IMR-90 (cell line): ENCODE measurements around the gene PMP22. TPM values are rescaled to one million over a fixed set of nuclear protein-coding genes. Genes with fewer than 3 reads are reported as not detected.

Experiments used
- ATAC-seq: fragments of 200-7000 bp; cut with Tn5 transposase; 2 replicates; pipeline ENCODE4 v1.9.1; 2020; ENCODE audit warnings: low read depth, mild to moderate bottlenecking, moderate library complexity
- BruUV-seq: library from RNA; stranded (reverse); fragments of 400-500 nt; replicated peaks from 2 replicates; lab custom pipeline; 2021; lab: Mats Ljungman, UMichigan
- CTCF ChIA-PET: fragments of 300-600 bp; formaldehyde crosslinking; extraction: SDS; loops from one replicate; lab custom pipeline; 2021; ENCODE audit warnings: antibody characterized with exemption; lab: Yijun Ruan, JAX
- POLR2A ChIA-PET: fragments of 300-600 bp; sonication (Branson Sonifier 250); formaldehyde crosslinking; loops from one replicate; lab custom pipeline; 2022; ENCODE audit warnings: antibody characterized with exemption; ENCODE audit not compliant: unreplicated experiment; lab: Charles Lee
- DNase-seq: peaks from one replicate; pipeline ENCODE4 v3.0.0; 2013
- H2AFZ ChIP-seq: replicated peaks from 2 replicates; pipeline ENCODE3; 2013; ENCODE audit warnings: low read length, mild to moderate bottlenecking; ENCODE audit not compliant: poor library complexity
- H2AK5ac ChIP-seq: 2 replicates; pipeline ENCODE4 v1.6.1; 2013; ENCODE audit warnings: low read depth, low read length, inconsistent platforms
- H2AK9ac ChIP-seq: replicated peaks from 2 replicates; pipeline ENCODE3; 2013; ENCODE audit warnings: mild to moderate bottlenecking, low read depth, low read length, moderate library complexity; ENCODE audit not compliant: poor library complexity
- H2BK120ac ChIP-seq: 2 replicates; pipeline ENCODE4 v1.6.1; 2013; ENCODE audit warnings: low read depth, low read length, inconsistent platforms
- H2BK15ac ChIP-seq: 3 replicates; pipeline ENCODE4 v1.6.1; 2013; ENCODE audit warnings: low read depth, low read length, inconsistent platforms
- H2BK20ac ChIP-seq: 2 replicates; pipeline ENCODE4 v1.6.1; 2013; ENCODE audit warnings: low read depth, mild to moderate bottlenecking, inconsistent platforms, low read length, moderate library complexity
- H2BK5ac ChIP-seq: 2 replicates; pipeline ENCODE4 v1.6.1; 2013; ENCODE audit warnings: mild to moderate bottlenecking, low read depth, low read length, inconsistent platforms; ENCODE audit not compliant: poor library complexity, severe bottlenecking
- H3K14ac ChIP-seq: replicated peaks from 2 replicates; pipeline ENCODE4 v1.6.1; 2013; ENCODE audit warnings: low read depth, low read length, inconsistent platforms
- H3K18ac ChIP-seq: 2 replicates; pipeline ENCODE4 v1.6.1; 2013; ENCODE audit warnings: low read depth, low read length, control low read depth
- H3K23ac ChIP-seq: 2 replicates; pipeline ENCODE4 v1.6.1; 2013; ENCODE audit warnings: low read depth, low read length, inconsistent platforms
- H3K27ac ChIP-seq: 2 replicates; pipeline ENCODE4 v1.5.1; 2013; ENCODE audit warnings: mild to moderate bottlenecking, control low read depth, low read length; ENCODE audit not compliant: insufficient read depth
- H3K27me3 ChIP-seq: 2 replicates; pipeline ENCODE4 v1.6.1; 2013; ENCODE audit warnings: low read length; ENCODE audit not compliant: control insufficient read depth, insufficient read depth
- H3K36me3 ChIP-seq: 2 replicates; pipeline ENCODE4 v1.6.1; 2013; ENCODE audit warnings: low read length, mixed read lengths; ENCODE audit not compliant: control insufficient read depth, insufficient read depth
- H3K4ac ChIP-seq: 2 replicates; pipeline ENCODE4 v1.6.1; 2013; ENCODE audit warnings: low read depth, low read length, inconsistent platforms
- H3K4me1 ChIP-seq: 2 replicates; pipeline ENCODE4 v1.6.1; 2013; ENCODE audit warnings: low read length, mixed read lengths; ENCODE audit not compliant: control insufficient read depth, insufficient read depth
- H3K4me2 ChIP-seq: 2 replicates; pipeline ENCODE4 v1.6.1; 2013; ENCODE audit warnings: low read depth, mild to moderate bottlenecking, control low read depth, low read length, moderate library complexity
- H3K4me3 ChIP-seq: 2 replicates; pipeline ENCODE4 v1.5.1; 2013; ENCODE audit warnings: low read depth, mild to moderate bottlenecking, control low read depth, low read length, moderate library complexity; ENCODE audit not compliant: insufficient read depth
- H3K56ac ChIP-seq: 2 replicates; pipeline ENCODE4 v1.6.1; 2013; ENCODE audit warnings: low read length, inconsistent platforms; ENCODE audit not compliant: insufficient read depth; ENCODE audit errors: extremely low read depth
- H3K79me1 ChIP-seq, 2 experiments: 2 replicates each; pipeline ENCODE4 v1.6.1; 2013; ENCODE audit warnings: low read length in 2 of 2, inconsistent platforms in 1 of 2, low read depth in 1 of 2
- H3K9ac ChIP-seq: 2 replicates; pipeline ENCODE4 v1.6.1; 2013; ENCODE audit warnings: low read depth, low read length, control low read depth
- H3K9me1 ChIP-seq: 2 replicates; pipeline ENCODE4 v1.6.1; 2013; ENCODE audit warnings: low read length, inconsistent platforms; ENCODE audit not compliant: insufficient read depth
- H3K9me3 ChIP-seq: 2 replicates; pipeline ENCODE4 v1.6.1; 2013; ENCODE audit warnings: low read length; ENCODE audit not compliant: control insufficient read depth, insufficient read depth
- H4K20me1 ChIP-seq: 2 replicates; pipeline ENCODE4 v1.6.1; 2013; ENCODE audit warnings: low read length, inconsistent platforms; ENCODE audit not compliant: insufficient read depth
- H4K5ac ChIP-seq: 2 replicates; pipeline ENCODE4 v1.6.1; 2013; ENCODE audit warnings: mild to moderate bottlenecking, low read depth, low read length, control low read depth
- H4K8ac ChIP-seq, 2 experiments: 2 replicates each; pipeline ENCODE4 v1.6.1; 2013; ENCODE audit warnings: low read depth in 2 of 2, low read length in 2 of 2, control low read depth in 1 of 2, inconsistent platforms in 1 of 2
- H4K91ac ChIP-seq: 2 replicates; pipeline ENCODE4 v1.6.1; 2013; ENCODE audit warnings: low read depth, low read length, inconsistent platforms; ENCODE audit not compliant: insufficient read depth
- BHLHE40 ChIP-seq: fragments of 150-350 bp; IDR thresholded peaks from 2 replicates; pipeline ENCODE4 v1.6.1; 2016; ENCODE audit warnings: mild to moderate bottlenecking, low read depth, low read length
- CEBPB ChIP-seq: IDR thresholded peaks from 2 replicates; pipeline ENCODE4 v1.6.1; 2012; ENCODE audit warnings: low read depth, low read length, improper control_type of control experiment
- CHD1 ChIP-seq: IDR thresholded peaks from 2 replicates; pipeline ENCODE4 v1.6.1; 2012; ENCODE audit warnings: low read depth, low read length, improper control_type of control experiment
- FOS ChIP-seq: fragments of 150-350 bp; IDR thresholded peaks from 2 replicates; pipeline ENCODE4 v1.6.1; 2016; ENCODE audit warnings: low read depth, low read length
- MAFK ChIP-seq: IDR thresholded peaks from 2 replicates; pipeline ENCODE4 v1.6.1; 2012; ENCODE audit warnings: low read depth, low read length, improper control_type of control experiment
- MAZ ChIP-seq: IDR thresholded peaks from 2 replicates; pipeline ENCODE4 v1.6.1; 2012; ENCODE audit warnings: low read depth, mild to moderate bottlenecking, low read length, improper control_type of control experiment, moderate library complexity, borderline replicate concordance
- MXI1 ChIP-seq: IDR thresholded peaks from 2 replicates; pipeline ENCODE4 v1.6.1; 2012; ENCODE audit warnings: low read depth, mild to moderate bottlenecking, low read length, moderate library complexity, borderline replicate concordance
- POLR2A ChIP-seq: IDR thresholded peaks from 2 replicates; pipeline ENCODE4 v1.6.1; 2012; ENCODE audit warnings: mild to moderate bottlenecking, low read depth, low read length
- RAD21 ChIP-seq: IDR thresholded peaks from 2 replicates; pipeline ENCODE4 v1.6.1; 2012; ENCODE audit warnings: low read length, improper control_type of control experiment
- RCOR1 ChIP-seq: IDR thresholded peaks from 2 replicates; pipeline ENCODE4 v1.6.1; 2012; ENCODE audit warnings: mild to moderate bottlenecking, low read length, improper control_type of control experiment; ENCODE audit not compliant: insufficient replicate concordance
- RFX5 ChIP-seq: IDR thresholded peaks from 2 replicates; pipeline ENCODE4 v1.8.0; 2012; ENCODE audit warnings: low read depth, mild to moderate bottlenecking, low read length, moderate library complexity
- SMC3 ChIP-seq: fragments of 150-350 bp; IDR thresholded peaks from 2 replicates; pipeline ENCODE4 v1.6.1; 2016; ENCODE audit warnings: low read depth, mild to moderate bottlenecking, antibody characterized with exemption, low read length, moderate library complexity
- WGBS, 2 experiments: methylation state at CpG; one replicate each; pipeline versions ENCODE4 v1.1.5 to v1.1.7; 2013; ENCODE audit warnings: missing lambda C conversion rate in 2 of 2; ENCODE audit not compliant: insufficient read length in 1 of 2; ENCODE audit errors: extremely low coverage in 2 of 2; 5-methylcytosine and 5-hydroxymethylcytosine counted together
- dilution Hi-C: fragments of 300-500 bp; cut with HindIII; formaldehyde crosslinking; loops from one replicate; pipeline ENCODE4 v1.14.3; 2018; ENCODE audit warnings: low sequenced_read_pairs; ENCODE audit not compliant: unreplicated experiment
- in situ Hi-C: fragments of 300-500 bp; cut with MboI; formaldehyde crosslinking; loops from 3 replicates; pipeline ENCODE4 v1.14.3; 2019; ENCODE audit warnings: low sequenced_read_pairs, inconsistent platforms, mixed read lengths
- intact Hi-C: fragments of 100-400 bp; cut with micrococcal nuclease; formaldehyde crosslinking; loops from 2 replicates; pipeline ENCODE4 v1.10.0; 2022
- polyA plus RNA-seq, 3 experiments: library from polyadenylated mRNA; depleted of rRNA; stranded (reverse); fragments of >200 nt; gene quantifications; 2 replicates each; pipeline ENCODE4 v1.2.3, GENCODE V29; 2012; ENCODE audit warnings: low replicate concordance in 1 of 3
- total RNA-seq: library from RNA; depleted of rRNA; stranded (reverse); fragments of >200 nt; gene quantifications from 2 replicates; pipeline ENCODE4 v1.2.3, GENCODE V29; 2012
- TF ChIP-seq, protein P1 (sequence below): fragments of 150-350 bp; IDR thresholded peaks from 2 replicates; pipeline ENCODE4 v1.6.1; 2017; ENCODE audit warnings: mild to moderate bottlenecking, antibody characterized with exemption, low read length, low read depth
- TF ChIP-seq, protein P2 (sequence below): fragments of 150-350 bp; IDR thresholded peaks from 2 replicates; pipeline ENCODE4 v1.6.1; 2016; ENCODE audit warnings: low read depth, mild to moderate bottlenecking, low read length, moderate library complexity, borderline replicate concordance
- TF ChIP-seq, protein P3 (sequence below): conservative IDR thresholded peaks from 2 replicates; pipeline ENCODE4 v1.5.1; 2012; ENCODE audit warnings: mild to moderate bottlenecking, low read depth, low read length, improper control_type of control experiment

PMP22 gene
- total and polyA plus RNA-seq, 2 of the 4 experiments (the other 2 are of a cell fraction) = 33.5 to 72.8 TPM

DNA sequence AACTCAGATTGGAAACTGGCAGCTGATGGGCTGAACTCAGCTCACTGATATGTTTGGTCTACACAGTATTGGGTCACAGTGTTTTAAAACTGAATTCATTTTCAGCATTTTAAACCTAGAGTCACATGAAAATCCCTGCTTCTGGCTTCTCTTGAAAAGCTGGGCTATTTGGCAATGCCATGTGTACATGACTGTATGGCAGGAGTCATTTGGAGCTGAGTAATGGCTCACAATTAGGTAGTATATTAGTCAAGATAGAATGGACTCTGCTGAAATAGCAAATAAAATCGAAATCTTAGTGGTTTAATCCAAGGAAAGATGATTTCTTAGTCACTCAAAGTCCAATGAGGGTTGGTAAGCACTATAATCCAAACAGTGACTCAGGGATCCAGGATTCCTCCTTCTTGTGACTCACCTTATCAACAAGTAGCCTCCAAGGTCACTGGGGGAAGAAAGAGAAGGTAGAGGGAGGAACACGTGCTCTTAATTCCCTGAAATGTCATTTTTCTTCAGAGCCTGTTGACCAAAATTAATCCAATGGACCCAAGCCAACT lies 13.9 kb upstream of the PMP22 start:
- peaks cover 12% of the 10 kb centered on the region for H3K4me1 ChIP-seq
- H3K79me1 ChIP-seq = no peaks in the 10 kb centered on the region
- CTCF ChIA-PET = no interaction called here
- H2AFZ ChIP-seq = no peak overlapping the region
- H3K36me3 ChIP-seq = no peaks in the 10 kb centered on the region
- WGBS, 2 experiments = no CpG with 5 or more reads among the region's 2 CpGs
- POLR2A ChIA-PET = no interaction called here
- H2BK120ac ChIP-seq = peak overlapping the region; percentile 85; the same call in 1 of the 2 replicates
- peak overlapping the region; percentile 58 for H2BK5ac ChIP-seq
- H3K9me3 ChIP-seq = peaks cover 2% of the 10 kb centered on the region
- H3K27me3 ChIP-seq = no peaks in the 10 kb centered on the region; the same call in 1 of the 2 replicates
- H3K4me3 ChIP-seq = no peak overlapping the region
- peak; percentile 87 for ATAC-seq
- peak overlapping the region; percentile 91; the same call in 1 of the 2 replicates for H3K4ac ChIP-seq
- no peak overlapping the region for H4K91ac ChIP-seq
- H3K14ac ChIP-seq = peak overlapping the region; percentile 53; the same call in 1 of the 2 replicates
- H2AK5ac ChIP-seq = no peak overlapping the region; the same call in 1 of the 2 replicates
- no peak overlapping the region; the same call in 1 of the 2 replicates for H4K5ac ChIP-seq
- dilution Hi-C loops (no loop called here), in situ Hi-C loops (no loop called here), intact Hi-C loops (no loop called here)
- H2BK20ac ChIP-seq = peak overlapping the region; percentile 93; the same call in 1 of the 2 replicates
- DNase-seq = peak; percentile 97
- no peak overlapping the region for H3K23ac ChIP-seq
- peaks cover 5% of the 10 kb centered on the region; the same call in 1 of the 2 replicates for H3K9me1 ChIP-seq
- 0 out of 2 replicates have a peak, but pooled peaks cover under 1% of the 10 kb centered on the region for H4K20me1 ChIP-seq
- peak overlapping the region; percentile 5 to 55; a peak in 3 of 4 replicates for H4K8ac ChIP-seq
- H3K4me2 ChIP-seq = peak overlapping the region; percentile 94; the same call in 1 of the 2 replicates
- no peak overlapping the region for H3K27ac ChIP-seq
- no peak overlapping the region for H3K9ac ChIP-seq
- H3K18ac ChIP-seq = peak overlapping the region; percentile 95; the same call in 1 of the 2 replicates
- H2AK9ac ChIP-seq = no peak overlapping the region
- H2BK15ac ChIP-seq = peak overlapping the region; percentile 45; the same call in 1 of the 3 replicates
- BruUV-seq = no TSS peak
- no peak overlapping the region for H3K56ac ChIP-seq
- TF ChIP-seq CEBPB (peak; percentile 95), RCOR1 (peak; percentile 49), MXI1 (0 out of 2 replicates have a peak, but pooled peaks have one; percentile 54), MAFK (peak; percentile 73), SMC3 (no peak), FOS (peak; percentile 92), CHD1 (no peak), POLR2A (0 out of 2 replicates have a peak, but pooled peaks have one; percentile 25), RFX5 (no peak), BHLHE40 (peak; percentile 76; the same call in 1 of the 2 replicates), RAD21 (no peak), MAZ (no peak)
- TF ChIP-seq, protein P1, sequence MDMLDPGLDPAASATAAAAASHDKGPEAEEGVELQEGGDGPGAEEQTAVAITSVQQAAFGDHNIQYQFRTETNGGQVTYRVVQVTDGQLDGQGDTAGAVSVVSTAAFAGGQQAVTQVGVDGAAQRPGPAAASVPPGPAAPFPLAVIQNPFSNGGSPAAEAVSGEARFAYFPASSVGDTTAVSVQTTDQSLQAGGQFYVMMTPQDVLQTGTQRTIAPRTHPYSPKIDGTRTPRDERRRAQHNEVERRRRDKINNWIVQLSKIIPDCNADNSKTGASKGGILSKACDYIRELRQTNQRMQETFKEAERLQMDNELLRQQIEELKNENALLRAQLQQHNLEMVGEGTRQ = peak; percentile 62
- TF ChIP-seq, protein P2, sequence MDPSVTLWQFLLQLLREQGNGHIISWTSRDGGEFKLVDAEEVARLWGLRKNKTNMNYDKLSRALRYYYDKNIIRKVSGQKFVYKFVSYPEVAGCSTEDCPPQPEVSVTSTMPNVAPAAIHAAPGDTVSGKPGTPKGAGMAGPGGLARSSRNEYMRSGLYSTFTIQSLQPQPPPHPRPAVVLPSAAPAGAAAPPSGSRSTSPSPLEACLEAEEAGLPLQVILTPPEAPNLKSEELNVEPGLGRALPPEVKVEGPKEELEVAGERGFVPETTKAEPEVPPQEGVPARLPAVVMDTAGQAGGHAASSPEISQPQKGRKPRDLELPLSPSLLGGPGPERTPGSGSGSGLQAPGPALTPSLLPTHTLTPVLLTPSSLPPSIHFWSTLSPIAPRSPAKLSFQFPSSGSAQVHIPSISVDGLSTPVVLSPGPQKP = no peak
- TF ChIP-seq, protein P3, sequence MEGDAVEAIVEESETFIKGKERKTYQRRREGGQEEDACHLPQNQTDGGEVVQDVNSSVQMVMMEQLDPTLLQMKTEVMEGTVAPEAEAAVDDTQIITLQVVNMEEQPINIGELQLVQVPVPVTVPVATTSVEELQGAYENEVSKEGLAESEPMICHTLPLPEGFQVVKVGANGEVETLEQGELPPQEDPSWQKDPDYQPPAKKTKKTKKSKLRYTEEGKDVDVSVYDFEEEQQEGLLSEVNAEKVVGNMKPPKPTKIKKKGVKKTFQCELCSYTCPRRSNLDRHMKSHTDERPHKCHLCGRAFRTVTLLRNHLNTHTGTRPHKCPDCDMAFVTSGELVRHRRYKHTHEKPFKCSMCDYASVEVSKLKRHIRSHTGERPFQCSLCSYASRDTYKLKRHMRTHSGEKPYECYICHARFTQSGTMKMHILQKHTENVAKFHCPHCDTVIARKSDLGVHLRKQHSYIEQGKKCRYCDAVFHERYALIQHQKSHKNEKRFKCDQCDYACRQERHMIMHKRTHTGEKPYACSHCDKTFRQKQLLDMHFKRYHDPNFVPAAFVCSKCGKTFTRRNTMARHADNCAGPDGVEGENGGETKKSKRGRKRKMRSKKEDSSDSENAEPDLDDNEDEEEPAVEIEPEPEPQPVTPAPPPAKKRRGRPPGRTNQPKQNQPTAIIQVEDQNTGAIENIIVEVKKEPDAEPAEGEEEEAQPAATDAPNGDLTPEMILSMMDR = no peak
